Measurements from ENCODE around the gene CADM2. TPM values are rescaled to one million over a fixed set of nuclear protein-coding genes. Genes with fewer than 3 reads are reported as not detected.

Gene CADM2
- total RNA-seq, 2 experiments from 2014 or later: 0.47 to 0.62 TPM

DNA sequence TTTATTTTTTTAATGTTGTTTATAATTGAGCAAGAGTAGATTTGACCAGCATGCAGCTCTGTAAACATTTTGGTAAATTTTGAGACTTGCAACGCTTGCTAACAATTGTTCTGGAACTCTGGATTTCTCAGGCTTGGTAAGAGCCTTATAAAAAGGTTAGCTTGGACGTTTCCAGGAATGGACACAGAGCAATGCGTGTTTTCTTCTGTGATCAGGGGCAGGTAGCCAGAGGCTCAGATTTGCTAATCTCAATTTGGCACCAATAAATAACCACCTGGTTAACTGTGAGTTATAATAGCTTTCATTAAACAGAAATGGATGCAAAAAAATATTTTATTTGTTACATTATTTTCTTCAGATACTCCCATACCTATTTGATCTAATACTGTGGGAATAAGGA is 39.8 kb downstream of the CADM2 start:
- no peak for DNase-seq
- Mint-ChIP-seq H3K27me3 (no peaks in the 10 kb centered on the region), H3K9me3 (no peaks in the 10 kb centered on the region), H3K4me1 (no peaks in the 10 kb centered on the region), H3K4me3 (no peak overlapping the region), H3K27ac (no peak overlapping the region), H3K36me3 (no peaks in the 10 kb centered on the region)
- no peak for ATAC-seq (ENCODE audit: low read depth)
- POLR2A ChIA-PET: no interaction called here

DNA sequence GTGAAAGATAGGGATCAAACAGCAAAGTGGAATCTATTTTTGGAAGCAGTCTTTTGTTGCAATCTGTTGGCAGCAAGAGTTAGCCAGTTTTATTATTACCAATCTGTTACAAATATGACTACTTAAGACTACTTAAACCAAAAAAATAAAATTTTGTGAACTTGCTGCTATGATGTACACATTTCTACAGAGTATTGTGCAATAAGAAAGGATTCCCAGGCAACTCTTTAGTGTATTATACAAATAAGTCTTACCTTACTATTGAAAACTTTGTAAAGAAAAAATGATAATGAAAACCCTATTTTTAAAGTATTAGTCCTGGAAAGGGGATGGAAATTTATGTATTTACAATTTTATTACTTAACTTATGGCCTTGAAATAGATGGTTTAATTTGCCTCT is 44.7 kb downstream of the CADM2 start:
- no peaks in the 10 kb centered on the region for H3K9me3 Mint-ChIP-seq
- no peaks in the 10 kb centered on the region for H3K27me3 Mint-ChIP-seq
- no peak for ATAC-seq (ENCODE audit: low read depth)

DNA sequence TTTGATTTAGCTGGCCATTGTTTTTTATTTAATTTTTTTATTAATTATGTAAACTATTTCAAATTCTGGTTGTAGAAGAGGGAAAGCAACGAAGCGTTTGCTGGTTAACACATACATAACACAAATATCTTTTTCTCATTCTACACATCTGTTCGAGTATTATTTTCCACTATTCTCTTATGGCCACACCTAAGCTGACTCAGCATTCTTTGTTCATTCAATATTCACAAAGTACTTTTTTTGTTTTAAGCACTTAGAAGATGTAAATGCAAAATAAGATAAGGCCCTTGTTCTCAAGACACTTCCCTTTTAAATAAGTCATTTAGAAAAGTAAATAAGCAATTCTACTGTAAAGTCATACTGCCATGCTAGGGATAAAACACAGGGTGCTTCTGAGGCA is 45.4 kb downstream of the CADM2 start:
- H3K9me3 Mint-ChIP-seq: no peaks in the 10 kb centered on the region
- no peaks in the 10 kb centered on the region for H3K36me3 Mint-ChIP-seq
- no peak overlapping the region for H3K27ac Mint-ChIP-seq
- no peaks in the 10 kb centered on the region for H3K4me1 Mint-ChIP-seq
- no peak for DNase-seq
- POLR2A ChIA-PET: no interaction called here
- no peak overlapping the region for H3K4me3 Mint-ChIP-seq
- no peak for ATAC-seq (ENCODE audit: low read depth)
- no peaks in the 10 kb centered on the region for H3K27me3 Mint-ChIP-seq

More for the DNA sequence above, 44.7 kb downstream of the CADM2 start:
- Mint-ChIP-seq H3K4me3 (no peak overlapping the region), H3K27ac (no peak overlapping the region), H3K4me1 (no peaks in the 10 kb centered on the region), H3K36me3 (no peaks in the 10 kb centered on the region)
- no peak for DNase-seq
- POLR2A ChIA-PET: no interaction called here

DNA sequence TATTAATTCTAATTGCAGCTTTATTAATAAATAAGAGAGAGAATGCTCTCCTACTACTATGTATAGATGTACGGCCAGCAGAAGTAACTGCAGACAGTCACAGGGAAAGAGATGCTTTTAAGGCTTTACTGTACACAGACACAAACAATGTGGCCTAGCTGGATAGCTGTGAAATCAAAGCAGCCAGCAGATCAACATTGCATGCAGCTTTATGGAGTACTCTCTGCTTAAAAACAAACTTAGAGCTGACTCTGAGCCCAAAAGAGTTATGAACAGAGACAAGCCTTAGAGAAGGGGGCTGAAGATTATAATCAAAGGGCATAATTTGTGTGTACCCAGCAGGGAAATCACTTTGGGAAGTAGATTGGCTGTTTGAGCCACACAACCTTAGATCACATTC is 47.2 kb downstream of the CADM2 start:
- Mint-ChIP-seq H3K4me1 (no peaks in the 10 kb centered on the region), H3K4me3 (no peak overlapping the region), H3K27ac (no peak overlapping the region), H3K9me3 (no peaks in the 10 kb centered on the region), H3K27me3 (no peaks in the 10 kb centered on the region), H3K36me3 (no peaks in the 10 kb centered on the region)
- POLR2A ChIA-PET: no interaction called here
- ATAC-seq (ENCODE audit: low read depth): no peak
- DNase-seq: no peak

DNA sequence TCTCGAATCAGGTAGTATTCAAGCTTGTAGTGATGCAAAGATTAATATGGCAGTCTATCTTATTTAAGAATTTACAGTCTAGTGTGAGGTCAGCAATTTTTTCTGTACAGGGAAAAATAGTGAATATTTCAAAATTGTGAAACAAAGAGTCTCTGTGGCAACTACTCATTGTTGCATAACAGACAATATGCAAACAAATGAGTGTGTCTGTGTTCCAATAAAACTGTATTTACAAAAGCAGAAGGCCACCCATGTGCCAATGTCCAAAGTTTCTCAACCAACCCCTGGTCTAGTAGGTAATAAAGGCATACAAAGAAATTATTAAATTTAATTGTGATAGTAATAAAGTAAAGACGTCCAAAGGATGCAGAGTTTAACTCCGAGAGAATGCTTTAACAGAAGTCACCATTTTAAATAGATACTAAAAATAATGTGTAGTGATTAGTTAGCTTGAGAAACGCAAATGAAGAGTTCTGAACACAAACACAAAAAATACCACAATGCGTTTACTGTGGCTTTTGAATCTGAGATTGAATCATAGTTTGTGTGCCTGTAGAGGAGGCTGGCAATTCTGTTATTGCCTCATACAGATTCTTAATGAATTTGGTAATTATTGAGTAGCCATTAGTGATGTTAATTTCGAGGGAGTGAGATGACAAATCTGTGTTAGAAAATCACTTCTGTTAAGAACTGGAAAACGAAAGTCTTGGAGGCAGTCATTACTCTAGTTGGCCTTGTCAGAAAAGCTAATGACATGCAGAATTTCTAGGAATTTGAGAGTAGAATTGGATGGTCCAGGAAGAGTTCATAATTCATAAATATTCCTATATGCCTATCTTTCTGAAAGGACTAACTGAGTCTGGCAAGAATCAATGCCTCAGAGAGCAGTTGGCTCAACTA is 48.7 kb downstream of the CADM2 start:
- ATAC-seq (ENCODE audit: low read depth) (no peak), DNase-seq (no peak)
- no peaks in the 10 kb centered on the region for H3K27me3 Mint-ChIP-seq
- POLR2A ChIA-PET: no interaction called here
- H3K27ac Mint-ChIP-seq: no peak overlapping the region
- no peaks in the 10 kb centered on the region for H3K4me1 Mint-ChIP-seq
- no peak overlapping the region for H3K4me3 Mint-ChIP-seq
- no peaks in the 10 kb centered on the region for H3K36me3 Mint-ChIP-seq
- no peaks in the 10 kb centered on the region for H3K9me3 Mint-ChIP-seq

DNA sequence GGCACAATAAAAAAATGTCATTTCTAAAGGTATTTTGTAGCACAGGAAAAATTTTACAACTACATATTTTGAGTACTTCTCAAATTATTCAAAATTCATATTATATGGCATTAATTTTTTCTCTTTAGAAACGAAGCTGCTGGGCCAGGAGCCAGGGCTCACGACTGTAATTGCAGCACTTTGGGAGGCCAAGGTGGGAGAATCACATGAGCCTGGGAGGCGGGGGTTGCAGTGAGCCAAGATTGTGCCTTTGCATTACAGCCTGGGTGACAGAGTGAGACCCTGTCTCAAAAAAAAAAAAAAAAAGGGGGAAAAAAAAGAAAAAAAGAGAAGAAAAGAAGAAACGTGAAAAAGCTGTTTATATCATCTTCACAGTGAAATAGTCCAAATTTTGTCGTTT is 62.0 kb downstream of the CADM2 start:
- no peaks in the 10 kb centered on the region for H3K36me3 Mint-ChIP-seq
- no peak overlapping the region for H3K27ac Mint-ChIP-seq
- DNase-seq (no peak), ATAC-seq (ENCODE audit: low read depth) (no peak)
- no peak overlapping the region for H3K4me3 Mint-ChIP-seq
- H3K27me3 Mint-ChIP-seq: no peaks in the 10 kb centered on the region
- no peaks in the 10 kb centered on the region for H3K9me3 Mint-ChIP-seq
- no peaks in the 10 kb centered on the region for H3K4me1 Mint-ChIP-seq
- POLR2A ChIA-PET: no interaction called here

DNA sequence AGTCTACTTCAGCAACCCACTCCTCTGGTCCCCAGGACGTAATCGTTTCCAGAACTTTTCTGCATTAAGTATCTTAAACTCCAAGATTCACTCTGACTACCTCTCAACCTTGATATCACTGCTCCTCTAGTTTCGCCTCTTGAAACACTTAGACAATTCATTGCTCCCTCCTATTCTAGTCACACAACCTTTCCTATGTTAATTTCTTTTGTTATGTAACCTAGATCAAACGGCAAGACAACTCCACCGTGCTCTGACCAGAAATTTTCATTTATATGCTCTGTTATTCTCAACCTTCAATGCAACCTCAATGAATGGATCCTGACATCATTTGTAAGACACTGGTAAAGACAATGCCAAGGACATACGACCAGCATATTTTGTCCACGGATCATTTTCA is 71.3 kb downstream of the CADM2 start:
- no peaks in the 10 kb centered on the region for H3K27me3 Mint-ChIP-seq
- POLR2A ChIA-PET: no interaction called here
- H3K4me3 Mint-ChIP-seq: no peak overlapping the region
- DNase-seq (no peak), ATAC-seq (ENCODE audit: low read depth) (no peak)
- no peaks in the 10 kb centered on the region for H3K4me1 Mint-ChIP-seq
- peaks cover under 1% of the 10 kb centered on the region for H3K9me3 Mint-ChIP-seq
- H3K36me3 Mint-ChIP-seq: no peaks in the 10 kb centered on the region
- H3K27ac Mint-ChIP-seq: no peak overlapping the region

DNA sequence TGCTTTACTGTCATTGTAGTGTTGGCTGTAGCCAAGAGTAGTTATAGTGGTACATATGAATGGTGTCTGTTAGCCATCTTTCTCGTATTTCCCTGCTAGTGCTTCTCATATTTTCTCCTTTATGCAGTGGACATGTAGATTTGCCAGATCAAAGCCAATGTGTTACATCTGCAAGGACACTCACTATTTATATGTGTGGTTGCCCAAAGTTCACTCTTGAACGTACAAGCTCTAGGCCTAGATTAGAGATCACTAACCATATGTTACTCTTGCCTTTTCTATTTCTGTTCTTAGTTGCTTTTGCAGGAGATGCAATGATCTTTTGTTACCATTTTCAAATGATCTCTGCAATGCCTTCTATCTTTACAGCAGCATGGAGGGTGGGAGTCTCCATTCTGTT is 78.4 kb downstream of the CADM2 start:
- POLR2A ChIA-PET: no interaction called here
- Mint-ChIP-seq H3K9me3 (peaks cover 7% of the 10 kb centered on the region), H3K36me3 (no peaks in the 10 kb centered on the region), H3K4me3 (no peak overlapping the region), H3K4me1 (no peaks in the 10 kb centered on the region), H3K27me3 (no peaks in the 10 kb centered on the region), H3K27ac (no peak overlapping the region)
- DNase-seq: no peak
- ATAC-seq (ENCODE audit: low read depth): no peak

DNA sequence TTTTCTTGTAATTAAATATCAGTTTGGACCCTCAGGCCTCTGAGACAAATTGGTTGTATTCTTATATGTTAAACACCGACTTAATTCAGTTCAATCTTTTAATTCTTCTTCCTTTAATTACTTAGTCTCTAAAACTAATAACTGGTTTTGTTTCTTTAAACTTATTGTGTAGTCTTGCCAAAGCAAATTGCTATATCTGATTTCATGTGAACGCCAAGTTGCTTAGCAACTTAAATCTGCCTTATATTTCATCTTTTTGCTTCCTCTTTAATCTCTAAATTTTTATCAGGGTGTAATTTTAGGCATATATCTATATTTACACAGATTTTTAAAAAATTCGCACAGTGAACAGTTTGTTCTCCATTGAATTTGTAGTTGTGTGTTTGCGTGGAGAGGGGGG is 82.2 kb downstream of the CADM2 start:
- ATAC-seq (ENCODE audit: low read depth) (no peak), DNase-seq (no peak)
- Mint-ChIP-seq H3K27ac (no peak overlapping the region), H3K36me3 (no peaks in the 10 kb centered on the region), H3K27me3 (no peaks in the 10 kb centered on the region), H3K4me1 (no peaks in the 10 kb centered on the region), H3K4me3 (no peak overlapping the region), H3K9me3 (peaks cover 6% of the 10 kb centered on the region)
- POLR2A ChIA-PET: no interaction called here

DNA sequence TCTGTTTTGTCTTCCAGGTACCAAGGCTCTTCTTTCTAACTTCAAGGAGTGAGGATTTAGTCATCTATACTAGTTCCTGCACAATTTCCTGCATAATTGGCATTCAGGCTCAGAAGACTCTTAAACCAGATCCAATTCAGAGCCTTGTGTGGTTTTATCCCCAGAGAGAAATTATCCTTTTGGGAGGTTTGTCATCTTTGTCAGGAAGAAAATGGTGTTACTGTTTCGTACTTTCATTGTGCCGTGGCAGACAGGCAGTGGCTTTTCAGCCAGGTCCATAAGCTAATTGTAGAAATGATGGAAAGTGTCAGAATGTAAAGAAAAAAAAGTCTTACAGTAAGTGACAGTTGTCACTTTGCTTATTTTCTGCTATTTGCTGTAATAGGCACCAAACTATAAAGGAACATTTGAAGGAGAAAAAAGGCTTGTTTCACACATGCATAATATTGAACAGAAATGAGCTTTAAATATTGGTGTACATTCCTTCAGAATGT is 82.8 kb downstream of the CADM2 start:
- Mint-ChIP-seq H3K4me1 (no peaks in the 10 kb centered on the region), H3K4me3 (no peak overlapping the region), H3K27ac (no peak overlapping the region), H3K9me3 (peaks cover 6% of the 10 kb centered on the region), H3K27me3 (no peaks in the 10 kb centered on the region), H3K36me3 (no peaks in the 10 kb centered on the region)
- ATAC-seq (ENCODE audit: low read depth) (no peak), DNase-seq (no peak)
- POLR2A ChIA-PET: no interaction called here

DNA sequence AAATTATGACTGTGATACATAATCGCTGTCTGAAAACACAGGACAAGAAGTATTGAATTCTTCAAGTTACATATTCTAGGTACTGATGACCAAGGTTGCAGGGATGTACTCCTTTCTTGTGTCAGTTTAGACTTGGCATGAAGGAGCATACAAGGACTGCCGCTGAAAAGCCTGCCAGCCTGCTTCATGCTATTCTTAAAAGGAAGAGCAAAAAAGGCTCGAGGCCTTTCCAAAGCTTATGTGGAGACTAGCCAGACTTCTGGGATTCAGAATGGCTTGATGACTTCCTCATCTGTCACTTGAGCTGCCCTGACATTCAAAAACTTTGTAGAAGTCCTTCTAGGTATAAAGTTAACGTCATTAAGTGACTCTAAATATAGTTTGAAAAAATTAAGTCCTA is 92.0 kb downstream of the CADM2 start:
- Mint-ChIP-seq H3K27me3 (no peaks in the 10 kb centered on the region), H3K27ac (no peak overlapping the region), H3K4me1 (no peaks in the 10 kb centered on the region), H3K4me3 (no peak overlapping the region), H3K36me3 (no peaks in the 10 kb centered on the region), H3K9me3 (no peaks in the 10 kb centered on the region)
- no peak for ATAC-seq (ENCODE audit: low read depth)
- POLR2A ChIA-PET: no interaction called here
- no peak for DNase-seq

DNA sequence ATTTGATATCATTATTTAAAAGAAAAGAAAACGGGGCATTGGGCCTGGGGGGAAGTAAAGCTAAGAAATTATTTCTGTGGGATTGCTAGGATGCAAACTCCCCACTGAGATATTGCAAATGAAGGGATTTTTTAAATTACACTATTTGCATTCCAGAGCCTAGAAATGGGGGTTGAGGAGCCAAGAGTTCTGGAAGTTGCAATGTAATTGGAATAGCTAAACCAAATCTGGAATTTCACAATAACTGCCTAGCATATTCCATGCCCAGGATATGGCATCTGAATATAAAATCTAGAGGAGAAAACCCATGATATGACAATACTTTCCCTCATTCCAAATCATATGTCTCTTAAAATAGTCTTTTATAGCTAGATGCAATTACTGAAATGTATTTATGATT is 93.0 kb downstream of the CADM2 start:
- Mint-ChIP-seq H3K4me1 (no peaks in the 10 kb centered on the region), H3K27ac (no peak overlapping the region)
- POLR2A ChIA-PET: no interaction called here

DNA sequence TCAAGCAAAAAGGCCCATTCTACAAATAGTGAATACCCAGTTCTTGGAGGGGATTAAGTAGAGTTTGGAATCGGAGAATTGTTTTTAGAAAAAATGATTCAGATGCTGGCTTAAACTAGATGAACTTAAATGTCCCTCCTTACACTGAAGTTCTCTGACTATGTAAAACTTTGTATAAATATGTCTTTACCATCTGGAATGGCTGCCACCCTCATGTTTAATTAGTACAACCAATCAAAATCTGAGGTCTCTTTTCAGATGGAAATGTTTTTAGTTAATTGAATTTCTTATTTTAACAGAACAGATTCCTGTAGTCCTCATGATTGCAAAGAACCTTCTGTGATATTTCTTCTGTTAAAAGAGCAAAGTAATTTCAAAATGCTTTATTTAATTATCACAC is 94.8 kb downstream of the CADM2 start:
- no peak for ATAC-seq (ENCODE audit: low read depth)
- Mint-ChIP-seq H3K36me3 (no peaks in the 10 kb centered on the region), H3K4me1 (no peaks in the 10 kb centered on the region), H3K27ac (no peak overlapping the region), H3K9me3 (no peaks in the 10 kb centered on the region), H3K27me3 (no peaks in the 10 kb centered on the region), H3K4me3 (no peak overlapping the region)
- POLR2A ChIA-PET: no interaction called here
- DNase-seq: no peak

More for the DNA sequence above, 93.0 kb downstream of the CADM2 start:
- Mint-ChIP-seq H3K9me3 (no peaks in the 10 kb centered on the region), H3K4me3 (no peak overlapping the region), H3K27me3 (no peaks in the 10 kb centered on the region), H3K36me3 (no peaks in the 10 kb centered on the region)
- no peak for DNase-seq
- ATAC-seq (ENCODE audit: low read depth): no peak

DNA sequence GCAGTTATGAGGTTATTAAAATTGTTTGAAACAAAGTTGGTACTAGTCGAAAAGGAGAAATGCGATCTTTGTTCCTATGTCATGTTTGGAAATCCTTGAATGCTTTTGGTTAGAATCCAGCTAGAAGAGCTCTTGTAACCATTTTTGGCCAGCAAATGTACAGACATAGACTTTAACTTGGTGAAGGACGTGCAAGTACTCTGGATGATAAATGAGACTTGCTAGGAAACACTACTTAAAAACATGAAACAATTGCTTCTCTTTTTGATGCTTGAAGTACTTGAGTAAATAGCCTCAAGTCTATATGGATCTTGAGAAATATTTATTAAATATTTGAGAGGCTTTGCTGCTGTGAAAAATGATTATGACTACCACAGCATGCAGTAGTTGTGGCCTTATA is 95.8 kb downstream of the CADM2 start:
- no peaks in the 10 kb centered on the region for H3K27me3 Mint-ChIP-seq
- no peaks in the 10 kb centered on the region for H3K36me3 Mint-ChIP-seq
- H3K9me3 Mint-ChIP-seq: peaks cover 1% of the 10 kb centered on the region
- no peak for ATAC-seq (ENCODE audit: low read depth)
- H3K4me3 Mint-ChIP-seq: no peak overlapping the region
- POLR2A ChIA-PET: no interaction called here
- H3K4me1 Mint-ChIP-seq: no peaks in the 10 kb centered on the region
- DNase-seq: no peak
- H3K27ac Mint-ChIP-seq: no peak overlapping the region

Measured in activated naive CD8-positive, alpha-beta T cell treated with anti-CD3 and anti-CD28 coated beads, Interleukin-2, amount 10 ng/mL, durations not matched to agents 7 days and 5 days (primary cell).